H9 (cell line): ENCODE data around the gene KRTAP10-12. TPM values are rescaled to one million over a fixed set of nuclear protein-coding genes. Genes with fewer than 3 reads are reported as not detected.

Experiments used
- DNase-seq: peaks from one replicate; pipeline ENCODE4 v3.0.0-alpha.2; 2017
- H2AFZ ChIP-seq: one replicate; pipeline ENCODE4 v1.6.1; 2013; ENCODE audit warnings: mild to moderate bottlenecking, low read length, control low read depth, moderate library complexity
- H2AK5ac ChIP-seq: 2 replicates; pipeline ENCODE4 v1.6.1; 2013; ENCODE audit warnings: low read length, control low read depth, mixed read lengths; ENCODE audit not compliant: insufficient read length
- H2BK120ac ChIP-seq: one replicate; pipeline ENCODE4 v1.6.1; 2013; ENCODE audit warnings: low read depth, mild to moderate bottlenecking, low read length, control low read depth, inconsistent platforms; ENCODE audit not compliant: poor library complexity, severe bottlenecking
- H2BK12ac ChIP-seq: 2 replicates; pipeline ENCODE4 v1.6.1; 2013; ENCODE audit warnings: low read length, control low read depth, mixed read lengths, low read depth; ENCODE audit not compliant: insufficient read length
- H2BK15ac ChIP-seq: 2 replicates; pipeline ENCODE4 v1.6.1; 2013; ENCODE audit warnings: low read depth, low read length, control low read depth
- H2BK20ac ChIP-seq: one replicate; pipeline ENCODE4 v1.6.1; 2013; ENCODE audit warnings: low read depth, mild to moderate bottlenecking, low read length, control low read depth, inconsistent platforms; ENCODE audit not compliant: poor library complexity, severe bottlenecking
- H2BK5ac ChIP-seq: 2 replicates; pipeline ENCODE4 v1.6.1; 2013; ENCODE audit warnings: low read length, control low read depth, mixed read lengths; ENCODE audit not compliant: insufficient read length
- H3K14ac ChIP-seq: 2 replicates; pipeline ENCODE4 v1.6.1; 2013; ENCODE audit warnings: low read length, control low read depth; ENCODE audit not compliant: insufficient read depth
- H3K18ac ChIP-seq: 2 replicates; pipeline ENCODE4 v1.6.1; 2013; ENCODE audit warnings: low read depth, mild to moderate bottlenecking, mixed read lengths, low read length, control low read depth; ENCODE audit not compliant: insufficient read length
- H3K23ac ChIP-seq: 2 replicates; pipeline ENCODE4 v1.6.1; 2013; ENCODE audit warnings: low read length, control low read depth, mixed read lengths, low read depth; ENCODE audit not compliant: insufficient read length
- H3K23me2 ChIP-seq: 2 replicates; pipeline ENCODE4 v1.6.1; 2013; ENCODE audit warnings: low read depth, mild to moderate bottlenecking, mixed read lengths, low read length, control low read depth; ENCODE audit not compliant: insufficient read length, poor library complexity, severe bottlenecking
- H3K27ac ChIP-seq: 2 replicates; pipeline ENCODE4 v1.5.1; 2013; ENCODE audit warnings: low read length, control low read depth, mixed read lengths, low read depth; ENCODE audit not compliant: insufficient read length
- H3K27me3 ChIP-seq: 2 replicates; pipeline ENCODE4 v1.6.1; 2013; ENCODE audit warnings: low read length, control low read depth, inconsistent platforms; ENCODE audit not compliant: insufficient read depth
- H3K4ac ChIP-seq: 2 replicates; pipeline ENCODE4 v1.6.1; 2013; ENCODE audit warnings: low read depth, mild to moderate bottlenecking, control low read depth, inconsistent platforms, low read length, moderate library complexity
- H3K4me1 ChIP-seq: 2 replicates; pipeline ENCODE4 v1.6.1; 2013; ENCODE audit warnings: low read length, control low read depth, inconsistent platforms; ENCODE audit not compliant: insufficient read depth
- H3K4me2 ChIP-seq: 2 replicates; pipeline ENCODE4 v1.6.1; 2013; ENCODE audit warnings: low read length, control low read depth, mixed read lengths; ENCODE audit not compliant: insufficient read length, insufficient read depth
- H3K56ac ChIP-seq: 2 replicates; pipeline ENCODE4 v1.6.1; 2013; ENCODE audit warnings: low read depth, mild to moderate bottlenecking, mixed read lengths, low read length, control low read depth; ENCODE audit not compliant: insufficient read length
- H3K79me1 ChIP-seq: 2 replicates; pipeline ENCODE4 v1.6.1; 2013; ENCODE audit warnings: low read depth, mild to moderate bottlenecking, moderate library complexity, low read length, control low read depth, inconsistent platforms; ENCODE audit not compliant: insufficient read depth, poor library complexity, severe bottlenecking
- H3K79me2 ChIP-seq: 2 replicates; pipeline ENCODE4 v1.6.1; 2013; ENCODE audit warnings: low read length, control low read depth, inconsistent platforms; ENCODE audit not compliant: insufficient read depth
- H3K9ac ChIP-seq: 2 replicates; pipeline ENCODE4 v1.6.1; 2013; ENCODE audit warnings: low read length, control low read depth, mixed read lengths; ENCODE audit not compliant: insufficient read length; ENCODE audit errors: extremely low read depth
- H3K9me3 ChIP-seq: one replicate; pipeline ENCODE4 v1.6.1; 2013; ENCODE audit warnings: low read depth, low read length, inconsistent platforms; ENCODE audit not compliant: control insufficient read depth
- H3T11ph ChIP-seq: one replicate; pipeline ENCODE4 v1.6.1; 2013; ENCODE audit warnings: mild to moderate bottlenecking, low read length, control low read depth, inconsistent platforms
- H4K20me1 ChIP-seq: one replicate; pipeline ENCODE4 v1.6.1; 2013; ENCODE audit not compliant: control insufficient read depth, insufficient read length, insufficient read depth
- H4K5ac ChIP-seq: 2 replicates; pipeline ENCODE4 v1.6.1; 2013; ENCODE audit warnings: low read depth, mild to moderate bottlenecking, mixed read lengths, low read length, control low read depth; ENCODE audit not compliant: insufficient read length
- H4K8ac ChIP-seq: replicated peaks from 2 replicates; pipeline ENCODE4 v1.6.1; 2013; ENCODE audit warnings: low read length, control low read depth, mixed read lengths, low read depth; ENCODE audit not compliant: insufficient read length
- H4K91ac ChIP-seq: 2 replicates; pipeline ENCODE4 v1.6.1; 2013; ENCODE audit warnings: low read depth, mild to moderate bottlenecking, moderate library complexity, mixed read lengths, low read length, control low read depth; ENCODE audit not compliant: insufficient read length
- H3K27ac Mint-ChIP-seq, 3 experiments: 2 replicates in 2 of 3; 3 replicates in 1 of 3; pipeline ENCODE4 v1.8.0; 2020 to 2021; ENCODE audit warnings: mixed read lengths in 3 of 3, mild to moderate bottlenecking in 1 of 3, moderate library complexity in 1 of 3
- H3K27me3 Mint-ChIP-seq: 2 replicates; pipeline ENCODE4 v1.8.0; 2021; ENCODE audit warnings: low read depth, mild to moderate bottlenecking, moderate library complexity, mixed read lengths
- H3K36me3 Mint-ChIP-seq, 3 experiments: 2 replicates in 2 of 3; 3 replicates in 1 of 3; pipeline ENCODE4 v1.8.0; 2020 to 2021; ENCODE audit warnings: low read depth in 3 of 3, mixed read lengths in 3 of 3; ENCODE audit not compliant: insufficient read depth in 1 of 3
- H3K4me1 Mint-ChIP-seq, 2 experiments: 2 replicates each; pipeline ENCODE4 v1.8.0; 2020; ENCODE audit warnings: mixed read lengths in 2 of 2
- H3K4me3 Mint-ChIP-seq, 2 experiments: 2 replicates in 1 of 2; 3 replicates in 1 of 2; pipeline ENCODE4 v1.8.0; 2020 to 2021; ENCODE audit warnings: mild to moderate bottlenecking in 2 of 2, mixed read lengths in 2 of 2, moderate library complexity in 1 of 2
- H3K9me3 Mint-ChIP-seq, 2 experiments: 2 replicates in 1 of 2; 3 replicates in 1 of 2; pipeline ENCODE4 v1.8.0; 2020; ENCODE audit warnings: mild to moderate bottlenecking in 2 of 2, mixed read lengths in 2 of 2, moderate library complexity in 1 of 2
- CTCF ChIP-seq: fragments of 200-600 bp; sonication (generic); conservative IDR thresholded peaks from 3 replicates; pipeline ENCODE4 v1.8.0; 2021; ENCODE audit warnings: antibody characterized with exemption, mild to moderate bottlenecking
- WGBS: extraction: QIAGEN DNeasy Blood & Tissue Kit; methylation state at CpG from one replicate; pipeline ENCODE4 v1.1.7; 2013; ENCODE audit warnings: missing lambda C conversion rate, low lambda C conversion rate, mixed read lengths; ENCODE audit not compliant: insufficient read length; ENCODE audit errors: extremely low coverage; 5-methylcytosine and 5-hydroxymethylcytosine counted together
- total RNA-seq: library from RNA; stranded (reverse); gene quantifications from 2 replicates; pipeline ENCODE4 v1.2.1, GENCODE V29; 2021

The KRTAP10-12 gene
- total RNA-seq, 1 experiment from 2014 or later, result not detected

- Histone ChIP-seq H3K9me3 (no peaks in the 10 kb centered on the region), H3K27me3 (no peaks in the 10 kb centered on the region), H4K20me1 (no peaks in the 10 kb centered on the region), H2BK120ac (no peak overlapping the region), H4K5ac (no peak overlapping the region), H3K18ac (no peak overlapping the region), H3K4me2 (no peak overlapping the region), H3K23me2 (no peaks in the 10 kb centered on the region), H3K9ac (no peak overlapping the region), H2BK15ac (no peak overlapping the region), H3K27ac (no peak overlapping the region), H4K8ac (no peak overlapping the region), H3T11ph (no peak overlapping the region), H3K4ac (no peak overlapping the region), H2BK20ac (no peak overlapping the region), H2BK12ac (no peak overlapping the region), H3K14ac (no peak overlapping the region), H2AFZ (no peak overlapping the region), H2AK5ac (no peak overlapping the region), H3K79me2 (no peaks in the 10 kb centered on the region), H2BK5ac (no peak overlapping the region), H4K91ac (no peak overlapping the region), H3K4me1 (no peaks in the 10 kb centered on the region), H3K23ac (no peak overlapping the region), H3K56ac (no peak overlapping the region), H3K79me1 (no peaks in the 10 kb centered on the region)
- no CpG with 5 or more reads among the region's 1 CpG for WGBS
- Mint-ChIP-seq H3K4me1 (no peaks in the 10 kb centered on the region; a peak in 1 of 4 replicates), H3K27ac (no peak overlapping the region), H3K4me3 (no peak overlapping the region), H3K27me3 (peaks cover 9% of the 10 kb centered on the region), H3K36me3 (peaks cover 12 to 43% (median 17%) of the 10 kb centered on the region in 3 experiments), H3K9me3 (peaks cover 38 to 51% of the 10 kb centered on the region in 2 experiments)
- TF ChIP-seq CTCF, result no peak
- DNase-seq, result no peak
Observed at GRCh38 chr21:44671911-44672310, 25.1 kb upstream of the KRTAP10-12 start.
